GM12892 (cell line): Measurements from ENCODE around the gene PIGU.

Experiments
- POLR2A ChIP-seq: IDR thresholded peaks from 2 replicates; pipeline ENCODE4 v1.6.1; 2011; ENCODE audit warnings: low read depth, low read length, control low read depth
- POLR2AphosphoS5 ChIP-seq: IDR thresholded peaks from 2 replicates; pipeline ENCODE4 v1.6.1; 2011; ENCODE audit warnings: low read depth, low read length, control low read depth

DNA sequence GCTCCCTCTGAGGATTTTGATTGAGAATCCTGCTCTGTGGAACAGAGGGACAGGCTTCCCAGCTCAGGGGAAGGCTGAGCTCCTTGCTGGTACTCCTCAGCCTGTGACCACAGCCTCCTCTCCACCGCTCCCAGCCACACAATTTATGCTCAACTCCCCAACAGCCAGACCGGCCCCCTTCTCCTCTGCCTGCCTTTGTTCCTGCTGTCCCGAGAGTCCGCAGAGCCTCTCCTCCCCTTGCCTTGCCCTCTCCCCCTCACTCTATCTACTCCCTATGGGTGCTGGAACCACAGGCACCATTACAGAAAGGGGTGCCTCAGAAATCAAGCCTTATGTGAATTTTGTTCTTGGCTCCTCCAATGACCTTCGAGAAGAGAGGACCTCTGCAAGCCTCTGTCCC lies 102.5 kb downstream of the PIGU start:
- no peak for TF ChIP-seq POLR2A
- no peak for TF ChIP-seq POLR2AphosphoS5
